Left colon (tissue), 2 donors: ENCODE data around the gene ABTB1. TPM values are rescaled to one million over a fixed set of nuclear protein-coding genes. Genes with fewer than 3 reads are reported as not detected.
"Not testable (repeated sequence)": the region's sequence is repeated elsewhere in the genome, so short reads cannot be mapped to it uniquely, and the experiment has no call there.

ENCODE experiments used
- ATAC-seq: fragments of 200-7000 bp; cut with Tn5 transposase; one replicate; pipeline ENCODE4 v1.9.1; 2020; ENCODE audit warnings: mild to moderate bottlenecking, moderate library complexity
- DNase-seq, 2 donors: peaks; one replicate each; pipeline ENCODE4 v3.0.0-alpha.2; 2020
- intact Hi-C, 2 donors: fragments of 100-400 bp; cut with DNase I in 1 of 2; cut with micrococcal nuclease in 1 of 2; formaldehyde crosslinking; loops; one replicate each; pipeline versions ENCODE4 v1.11.2 to v1.14.0; 2022; cut with DNase I, micrococcal nuclease
- total RNA-seq, 2 donors: library from RNA; stranded (reverse); fragmentation: NEBNext Ultra II Directional; extraction: Animal tissue kit (Norgen Biotek cat#: 25700); gene quantifications; one replicate each; pipeline ENCODE4 v1.2.1, GENCODE V29; 2021
- donor health status: DM: no; HTN: no; CAD: no.
- donor health status: DM: yes; HTN: yes; CAD: no.

Gene ABTB1
- total RNA-seq, 2 donors from 2014 or later, result 15.2 to 28.6 TPM

- ATAC-seq (no peak), DNase-seq (no peak)
- intact Hi-C loops, result no loop called here
Observed at GRCh38 chr3:127646501-127647046, 26.2 kb upstream of the ABTB1 start.

- no peak for DNase-seq
- intact Hi-C loops, result no loop called here
- no peak for ATAC-seq
Observed at GRCh38 chr3:127647166-127647844, 25.4 kb upstream of the ABTB1 start.

GRCh38 chr3:127647845-127648204, 24.9 kb upstream of the ABTB1 start:
- DNase-seq, result no peak
- intact Hi-C loops, result no loop called here
- no peak for ATAC-seq

- ATAC-seq (no peak), DNase-seq (no peak)
- intact Hi-C loops, result loop anchor here in 1 of 2 donors (5.0 kb wide), 2 partner anchors 182 to 322 kb away; no protein-coding TSS in a partner anchor
Observed at GRCh38 chr3:127650236-127650635, 22.5 kb upstream of the ABTB1 start.

GRCh38 chr3:127651516-127652172, 21.1 kb upstream of the ABTB1 start:
- DNase-seq (no peak), ATAC-seq (peak; percentile 4)
- intact Hi-C loops, result loop anchor here in 1 of 2 donors (5.0 kb wide), 2 partner anchors 181 to 321 kb away; no protein-coding TSS in a partner anchor

GRCh38 chr3:127652246-127652995, 20.3 kb upstream of the ABTB1 start:
- intact Hi-C loops, result loop anchor here in 1 of 2 donors (5.0 kb wide), 2 partner anchors 180 to 320 kb away; no protein-coding TSS in a partner anchor
- ATAC-seq (peak; percentile 77), DNase-seq (peak in 1 of 2 donors; percentile 48)

GRCh38 chr3:127654374-127654773, 18.4 kb upstream of the ABTB1 start:
- DNase-seq, result no peak
- intact Hi-C loops, result loop anchor here in 1 of 2 donors (5.0 kb wide), 2 partner anchors 178 to 318 kb away; no protein-coding TSS in a partner anchor
- ATAC-seq, result no peak

- not testable (repeated sequence) for ATAC-seq, DNase-seq
- intact Hi-C loops, result loop anchor here in 1 of 2 donors (5.0 kb wide), 2 partner anchors 177 to 317 kb away; no protein-coding TSS in a partner anchor
Observed at GRCh38 chr3:127654993-127655392, 17.8 kb upstream of the ABTB1 start.

GRCh38 chr3:127655641-127656040, 17.1 kb upstream of the ABTB1 start:
- intact Hi-C loops, result no loop called here
- DNase-seq (no peak), ATAC-seq (no peak)

GRCh38 chr3:127656906-127657305, 15.8 kb upstream of the ABTB1 start:
- intact Hi-C loops, result no loop called here
- DNase-seq (no peak), ATAC-seq (no peak)

- intact Hi-C loops, result no loop called here
- ATAC-seq (no peak), DNase-seq (no peak)
Observed at GRCh38 chr3:127658234-127658633, 14.5 kb upstream of the ABTB1 start.

- intact Hi-C loops, result no loop called here
- DNase-seq, result no peak
- ATAC-seq, result no peak
Observed at GRCh38 chr3:127660621-127661251, 12.0 kb upstream of the ABTB1 start.

GRCh38 chr3:127661600-127661999, 11.2 kb upstream of the ABTB1 start:
- DNase-seq (no peak), ATAC-seq (no peak)
- intact Hi-C loops, result no loop called here

- DNase-seq (no peak), ATAC-seq (no peak)
- intact Hi-C loops, result no loop called here
Observed at GRCh38 chr3:127662001-127662469, 10.7 kb upstream of the ABTB1 start.

- intact Hi-C loops, result no loop called here
- no peak for ATAC-seq
- DNase-seq, result no peak
Observed at GRCh38 chr3:127663151-127663550, 9.6 kb upstream of the ABTB1 start.

- no peak for ATAC-seq
Observed at GRCh38 chr3:127665165-127665564, 7.6 kb upstream of the ABTB1 start.

GRCh38 chr3:127665586-127665985, 7.2 kb upstream of the ABTB1 start:
- DNase-seq (no peak), ATAC-seq (no peak)

More at GRCh38 chr3:127665165-127665564, 7.6 kb upstream of the ABTB1 start:
- intact Hi-C loops, result no loop called here
- DNase-seq, result no peak

GRCh38 chr3:127666676-127667075, 6.1 kb upstream of the ABTB1 start:
- intact Hi-C loops, result no loop called here
- DNase-seq, result no peak
- no peak for ATAC-seq

More at GRCh38 chr3:127665586-127665985, 7.2 kb upstream of the ABTB1 start:
- intact Hi-C loops, result no loop called here
